ENCODE data around the gene UBLCP1.
A peak's percentile ranks its signal among the peaks of the same experiment; 100 is the strongest.

Gene UBLCP1

DNA sequence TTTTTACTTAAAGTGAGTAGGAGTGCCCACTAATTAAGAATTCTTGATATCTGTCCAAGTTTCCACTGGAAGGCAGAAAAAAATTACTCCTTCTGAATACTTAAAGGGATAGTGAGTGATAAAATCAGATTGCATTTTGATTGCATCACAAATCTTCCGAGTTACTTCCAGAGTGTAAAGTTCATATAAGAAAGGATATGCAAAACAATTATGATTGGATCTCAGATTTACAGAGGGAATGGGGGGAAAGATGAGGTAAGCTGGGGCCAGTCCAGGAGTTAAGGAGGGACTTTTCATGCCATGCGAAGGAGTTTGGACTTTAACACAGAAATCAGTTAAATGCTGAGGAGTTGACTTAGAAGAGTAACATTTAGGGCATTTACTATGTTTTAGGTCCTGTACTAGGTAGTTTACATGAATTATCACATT, 44.5 kb upstream of the UBLCP1 start:
- 0 out of 2 replicates have a peak, but pooled peaks have one; percentile 38 for TF ChIP-seq TEAD4 (IDR thresholded peaks at IDR 0.05)
- peak; percentile 69; the same call in 1 of the 2 replicates for TF ChIP-seq NFIC (IDR thresholded peaks at IDR 0.05)
- peak; percentile 77 for TF ChIP-seq CEBPB (IDR thresholded peaks at IDR 0.05)
- peak; percentile 44 for TF ChIP-seq EP300 (IDR thresholded peaks at IDR 0.05; ENCODE audit: borderline replicate concordance)
- TF ChIP-seq TAF1 (IDR thresholded peaks at IDR 0.05; ENCODE audit: low read depth), result no peak

DNA sequence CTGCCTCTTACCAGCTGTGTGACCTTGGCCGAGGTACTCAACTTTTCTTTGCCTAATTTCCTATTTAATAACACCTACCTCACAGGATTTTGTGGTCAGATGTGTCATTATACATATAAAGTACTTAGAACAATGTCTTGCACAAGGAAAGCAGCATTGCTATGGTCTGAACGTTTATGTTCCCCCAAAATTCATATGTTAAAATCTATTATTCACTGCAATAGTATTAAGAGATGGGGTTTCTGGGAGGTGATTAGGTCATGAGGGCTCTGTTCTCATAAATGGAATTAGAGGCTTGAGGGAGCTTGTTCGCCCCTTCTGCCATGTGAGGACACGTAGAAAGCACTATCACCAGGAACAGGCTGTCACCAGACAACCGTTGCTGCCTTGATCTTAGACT, 42.9 kb upstream of the UBLCP1 start:
- TF ChIP-seq, protein P1, sequence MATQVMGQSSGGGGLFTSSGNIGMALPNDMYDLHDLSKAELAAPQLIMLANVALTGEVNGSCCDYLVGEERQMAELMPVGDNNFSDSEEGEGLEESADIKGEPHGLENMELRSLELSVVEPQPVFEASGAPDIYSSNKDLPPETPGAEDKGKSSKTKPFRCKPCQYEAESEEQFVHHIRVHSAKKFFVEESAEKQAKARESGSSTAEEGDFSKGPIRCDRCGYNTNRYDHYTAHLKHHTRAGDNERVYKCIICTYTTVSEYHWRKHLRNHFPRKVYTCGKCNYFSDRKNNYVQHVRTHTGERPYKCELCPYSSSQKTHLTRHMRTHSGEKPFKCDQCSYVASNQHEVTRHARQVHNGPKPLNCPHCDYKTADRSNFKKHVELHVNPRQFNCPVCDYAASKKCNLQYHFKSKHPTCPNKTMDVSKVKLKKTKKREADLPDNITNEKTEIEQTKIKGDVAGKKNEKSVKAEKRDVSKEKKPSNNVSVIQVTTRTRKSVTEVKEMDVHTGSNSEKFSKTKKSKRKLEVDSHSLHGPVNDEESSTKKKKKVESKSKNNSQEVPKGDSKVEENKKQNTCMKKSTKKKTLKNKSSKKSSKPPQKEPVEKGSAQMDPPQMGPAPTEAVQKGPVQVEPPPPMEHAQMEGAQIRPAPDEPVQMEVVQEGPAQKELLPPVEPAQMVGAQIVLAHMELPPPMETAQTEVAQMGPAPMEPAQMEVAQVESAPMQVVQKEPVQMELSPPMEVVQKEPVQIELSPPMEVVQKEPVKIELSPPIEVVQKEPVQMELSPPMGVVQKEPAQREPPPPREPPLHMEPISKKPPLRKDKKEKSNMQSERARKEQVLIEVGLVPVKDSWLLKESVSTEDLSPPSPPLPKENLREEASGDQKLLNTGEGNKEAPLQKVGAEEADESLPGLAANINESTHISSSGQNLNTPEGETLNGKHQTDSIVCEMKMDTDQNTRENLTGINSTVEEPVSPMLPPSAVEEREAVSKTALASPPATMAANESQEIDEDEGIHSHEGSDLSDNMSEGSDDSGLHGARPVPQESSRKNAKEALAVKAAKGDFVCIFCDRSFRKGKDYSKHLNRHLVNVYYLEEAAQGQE (IDR thresholded peaks at IDR 0.05; ENCODE audit: low read depth), result no peak
- TF ChIP-seq RAD21 (IDR thresholded peaks at IDR 0.05; ENCODE audit: low read depth), result no peak
- TF ChIP-seq ZBTB7A (IDR thresholded peaks at IDR 0.05; ENCODE audit: low read depth), result no peak
- TF ChIP-seq, protein P2, sequence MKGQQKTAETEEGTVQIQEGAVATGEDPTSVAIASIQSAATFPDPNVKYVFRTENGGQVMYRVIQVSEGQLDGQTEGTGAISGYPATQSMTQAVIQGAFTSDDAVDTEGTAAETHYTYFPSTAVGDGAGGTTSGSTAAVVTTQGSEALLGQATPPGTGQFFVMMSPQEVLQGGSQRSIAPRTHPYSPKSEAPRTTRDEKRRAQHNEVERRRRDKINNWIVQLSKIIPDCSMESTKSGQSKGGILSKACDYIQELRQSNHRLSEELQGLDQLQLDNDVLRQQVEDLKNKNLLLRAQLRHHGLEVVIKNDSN (IDR thresholded peaks at IDR 0.05), result no peak
- TF ChIP-seq EGR1 (IDR thresholded peaks at IDR 0.05), result no peak
- TF ChIP-seq, protein P3, sequence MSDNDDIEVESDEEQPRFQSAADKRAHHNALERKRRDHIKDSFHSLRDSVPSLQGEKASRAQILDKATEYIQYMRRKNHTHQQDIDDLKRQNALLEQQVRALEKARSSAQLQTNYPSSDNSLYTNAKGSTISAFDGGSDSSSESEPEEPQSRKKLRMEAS (IDR thresholded peaks at IDR 0.05), result no peak
- no peak for TF ChIP-seq TCF12 (IDR thresholded peaks at IDR 0.05; ENCODE audit: low read depth)
- TF ChIP-seq CEBPB (IDR thresholded peaks at IDR 0.05), result no peak
- TF ChIP-seq TEAD4 (IDR thresholded peaks at IDR 0.05), result no peak
- no peak for TF ChIP-seq EP300 (IDR thresholded peaks at IDR 0.05; ENCODE audit: borderline replicate concordance)
- no peak for TF ChIP-seq YY1 (IDR thresholded peaks at IDR 0.05; ENCODE audit: low read depth)
- no peak for TF ChIP-seq TAF1 (IDR thresholded peaks at IDR 0.05; ENCODE audit: low read depth)
- TF ChIP-seq FOXM1 (IDR thresholded peaks at IDR 0.05; ENCODE audit: borderline replicate concordance, low read depth), result no peak
- TF ChIP-seq NFIC (IDR thresholded peaks at IDR 0.05), result no peak
- no peak for TF ChIP-seq CREB1 (IDR thresholded peaks at IDR 0.05; ENCODE audit: low read depth)

DNA sequence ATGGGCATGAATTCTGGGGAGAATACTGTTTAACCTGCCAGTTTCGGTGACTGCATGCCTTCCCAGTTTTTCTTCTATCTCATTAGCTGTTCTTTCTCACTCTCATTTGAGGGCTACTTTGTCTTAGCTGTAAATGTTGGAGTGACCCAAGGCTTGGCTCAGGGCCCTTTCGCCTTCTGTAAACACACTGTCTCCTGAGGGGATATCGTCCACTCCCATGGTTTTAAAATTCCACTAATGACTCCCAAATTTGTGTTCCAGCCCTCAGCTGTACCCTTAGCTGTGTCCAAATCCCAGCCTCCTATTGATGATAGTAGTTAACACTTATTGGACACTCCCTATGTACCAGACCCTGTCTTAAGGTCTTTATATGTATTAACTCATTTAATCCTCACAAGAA, 39.6 kb upstream of the UBLCP1 start:
- TF ChIP-seq CEBPB (IDR thresholded peaks at IDR 0.05), result no peak
- TF ChIP-seq, protein P1 (IDR thresholded peaks at IDR 0.05; ENCODE audit: low read depth), result no peak
- no peak for TF ChIP-seq ZBTB7A (IDR thresholded peaks at IDR 0.05; ENCODE audit: low read depth)
- TF ChIP-seq TEAD4 (IDR thresholded peaks at IDR 0.05), result no peak
- TF ChIP-seq EGR1 (IDR thresholded peaks at IDR 0.05), result no peak
- TF ChIP-seq EP300 (IDR thresholded peaks at IDR 0.05; ENCODE audit: borderline replicate concordance), result no peak
- no peak for TF ChIP-seq TAF1 (IDR thresholded peaks at IDR 0.05; ENCODE audit: low read depth)
- no peak for TF ChIP-seq TCF12 (IDR thresholded peaks at IDR 0.05; ENCODE audit: low read depth)
- no peak for TF ChIP-seq CREB1 (IDR thresholded peaks at IDR 0.05; ENCODE audit: low read depth)
- TF ChIP-seq YY1 (IDR thresholded peaks at IDR 0.05; ENCODE audit: low read depth), result no peak
- no peak for TF ChIP-seq NFIC (IDR thresholded peaks at IDR 0.05)

DNA sequence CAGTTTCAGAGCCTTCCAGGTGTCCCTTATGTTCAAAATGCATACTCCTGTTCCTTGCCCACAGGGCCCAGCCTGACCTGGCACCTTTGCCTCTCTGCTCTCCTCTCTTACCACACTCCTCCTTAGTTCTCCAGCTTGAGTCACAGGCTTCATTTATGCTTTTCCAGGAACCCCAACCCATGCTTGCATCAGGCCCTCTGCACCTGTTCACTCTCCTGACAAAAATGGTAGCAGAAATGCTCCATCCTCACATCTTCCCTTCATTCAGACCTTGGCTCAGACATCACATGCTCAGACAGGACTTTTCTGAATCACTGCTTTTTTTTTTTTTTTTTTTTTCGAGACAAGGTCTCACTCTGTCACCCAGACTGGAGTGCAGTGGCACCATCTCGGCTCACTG, 38.6 kb upstream of the UBLCP1 start:
- TF ChIP-seq EGR1 (IDR thresholded peaks at IDR 0.05) (no peak), FOXM1 (IDR thresholded peaks at IDR 0.05; ENCODE audit: borderline replicate concordance, low read depth) (no peak), EP300 (IDR thresholded peaks at IDR 0.05; ENCODE audit: borderline replicate concordance) (no peak), TCF12 (IDR thresholded peaks at IDR 0.05; ENCODE audit: low read depth) (no peak), CREB1 (IDR thresholded peaks at IDR 0.05; ENCODE audit: low read depth) (no peak), YY1 (IDR thresholded peaks at IDR 0.05; ENCODE audit: low read depth) (no peak), CEBPB (IDR thresholded peaks at IDR 0.05) (no peak), TAF1 (IDR thresholded peaks at IDR 0.05; ENCODE audit: low read depth) (no peak), TEAD4 (IDR thresholded peaks at IDR 0.05) (no peak), NFIC (IDR thresholded peaks at IDR 0.05) (no peak), RAD21 (IDR thresholded peaks at IDR 0.05; ENCODE audit: low read depth) (no peak), ZBTB7A (IDR thresholded peaks at IDR 0.05; ENCODE audit: low read depth) (no peak)
- TF ChIP-seq, protein P2 (IDR thresholded peaks at IDR 0.05), result no peak
- TF ChIP-seq, protein P1 (IDR thresholded peaks at IDR 0.05; ENCODE audit: low read depth), result no peak
- TF ChIP-seq, protein P3 (IDR thresholded peaks at IDR 0.05), result no peak

Measured in Ishikawa (cell line).